HT-29 (cell line): Measurements from ENCODE around the gene HLF. TPM values are rescaled to one million over a fixed set of nuclear protein-coding genes. Genes with fewer than 3 reads are reported as not detected.
"Not testable (repeated sequence)": the region's sequence is repeated elsewhere in the genome, so short reads cannot be mapped to it uniquely, and the experiment has no call there.

ENCODE experiments used
- DNase-seq: peaks from one replicate; pipeline ENCODE4 v3.0.0-alpha.2; 2015; ENCODE audit warnings: low spot score
- total RNA-seq: library from RNA; depleted of rRNA; stranded (reverse); fragments of >200 nt; shearing (Covaris generic); gene quantifications from 2 replicates; pipeline ENCODE4 v1.2.3, GENCODE V29; 2014

HLF gene
- total RNA-seq, 1 experiment from 2014 or later = 0.05 TPM

DNA sequence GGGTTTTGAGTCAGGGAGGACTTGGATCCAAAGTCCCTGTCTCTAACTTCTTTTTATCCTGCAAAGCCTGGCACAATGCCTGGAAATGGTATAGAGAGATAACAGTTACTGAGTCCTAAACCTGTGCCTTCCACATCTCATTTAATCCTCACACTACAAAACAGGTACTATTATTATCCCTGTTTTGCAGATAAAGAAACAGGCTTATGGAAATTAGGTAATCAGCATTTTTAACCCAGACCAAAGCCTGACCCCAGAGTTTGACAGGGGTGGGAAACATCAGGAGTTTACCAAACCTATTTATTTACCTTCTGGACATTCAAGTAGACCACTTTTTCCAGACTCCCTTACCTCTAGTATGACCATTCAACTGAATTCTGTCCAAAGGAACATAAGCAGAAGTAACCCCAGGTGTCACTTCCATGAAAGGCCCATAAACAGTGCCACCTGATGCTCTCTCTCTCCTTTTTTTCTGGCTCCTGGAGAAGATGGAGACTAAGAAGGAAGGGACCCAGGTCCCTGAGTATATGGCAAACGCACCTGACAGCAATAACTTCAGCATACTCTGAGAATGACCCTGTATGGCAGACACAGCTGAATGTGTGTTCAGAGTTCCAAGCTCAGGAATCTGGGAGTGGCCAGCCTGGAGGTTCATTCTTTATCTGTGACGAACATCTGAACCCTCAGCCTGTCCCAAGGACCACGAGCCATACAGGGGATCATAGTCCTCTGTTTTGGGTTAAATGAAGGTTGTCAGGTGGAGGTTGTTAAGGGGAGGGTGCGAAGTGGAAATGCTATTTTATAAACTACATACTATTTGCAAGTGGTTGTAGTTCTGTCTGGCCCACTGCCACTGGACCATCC lies 62.7 kb downstream of the HLF start:
- DNase-seq = peak; percentile 27

DNA sequence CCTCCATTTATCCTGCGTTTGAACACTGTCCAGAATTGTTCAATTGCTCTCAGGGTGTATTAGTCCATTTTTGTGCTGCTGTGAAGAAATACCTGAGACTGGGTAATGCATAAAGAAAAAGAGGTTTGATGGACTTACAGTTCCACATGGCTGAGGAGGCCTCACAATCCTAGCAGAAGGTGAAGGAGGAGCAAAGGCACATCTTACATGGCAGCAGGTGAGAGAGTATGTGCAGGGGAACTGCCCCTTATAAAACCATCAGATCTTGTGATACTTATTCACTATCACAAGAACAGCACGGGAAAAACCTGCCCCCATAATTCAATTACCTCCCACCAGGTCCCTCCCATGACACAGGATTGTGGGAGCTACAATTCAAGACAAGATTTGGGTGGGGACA lies 63.8 kb downstream of the HLF start:
- DNase-seq = not testable (repeated sequence)

DNA sequence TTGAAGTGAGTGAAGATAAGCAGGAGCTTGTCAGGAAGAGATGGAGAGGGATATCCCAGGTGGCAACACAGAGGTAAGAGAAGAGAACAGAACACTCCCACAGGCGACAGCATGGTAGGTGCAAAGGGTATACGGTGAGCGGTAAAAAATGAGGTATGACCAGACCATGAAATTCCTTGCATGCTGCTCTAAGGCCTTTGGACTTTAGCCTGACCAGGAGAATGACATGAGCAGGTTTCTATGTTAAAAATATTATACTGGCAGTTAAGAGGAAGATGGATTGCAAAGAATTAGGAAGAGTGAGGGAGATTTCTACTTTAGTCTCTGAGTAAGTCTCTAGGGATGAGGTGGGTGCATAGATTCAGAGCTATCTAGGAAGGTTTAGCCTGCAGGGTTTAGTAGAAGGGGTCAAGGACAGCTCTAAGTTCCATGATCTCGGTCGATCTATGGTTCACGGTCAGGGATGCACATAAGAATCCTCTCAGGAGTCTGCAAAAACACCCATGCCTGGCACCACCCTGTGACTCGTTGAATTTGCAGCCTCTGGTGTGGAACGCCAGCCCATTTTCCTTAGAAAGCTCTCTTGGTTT lies 65.7 kb downstream of the HLF start:
- no peak for DNase-seq

DNA sequence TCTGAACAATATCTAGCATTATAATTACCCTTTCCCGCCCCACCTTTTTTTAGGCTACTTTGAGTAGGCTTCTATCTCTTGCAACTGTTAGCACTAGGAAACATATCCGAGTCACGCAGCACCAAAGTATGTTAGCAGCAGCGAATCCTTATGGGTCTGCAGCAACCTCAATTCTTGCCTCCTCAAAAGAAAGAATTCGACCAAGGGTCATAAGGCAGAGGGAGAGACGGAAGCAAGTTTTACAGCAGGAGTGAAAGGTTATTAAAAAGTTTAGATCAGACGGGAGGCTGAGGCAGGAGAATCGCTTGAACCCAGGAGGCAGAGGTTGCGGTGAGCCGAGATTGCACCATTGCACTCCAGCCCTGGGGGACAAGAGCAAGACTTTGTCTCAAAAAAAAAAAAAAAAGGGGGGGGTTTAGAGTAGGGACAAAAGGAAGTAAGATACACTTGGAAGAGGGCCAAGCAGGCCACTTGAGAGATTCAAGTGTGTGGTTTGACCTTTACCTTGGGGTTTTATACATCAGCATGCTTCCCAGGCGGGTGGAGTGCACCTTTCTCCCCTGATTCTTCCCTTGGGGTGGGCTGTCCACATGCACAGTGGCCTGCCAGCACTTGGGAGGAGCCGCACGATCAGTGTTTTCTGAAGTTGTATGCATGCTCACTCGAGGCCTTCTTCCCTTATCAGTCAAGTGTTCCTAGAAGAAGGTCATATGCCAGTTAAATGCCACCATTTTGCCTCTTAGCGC lies 67.7 kb downstream of the HLF start:
- DNase-seq = peak; percentile 83

DNA sequence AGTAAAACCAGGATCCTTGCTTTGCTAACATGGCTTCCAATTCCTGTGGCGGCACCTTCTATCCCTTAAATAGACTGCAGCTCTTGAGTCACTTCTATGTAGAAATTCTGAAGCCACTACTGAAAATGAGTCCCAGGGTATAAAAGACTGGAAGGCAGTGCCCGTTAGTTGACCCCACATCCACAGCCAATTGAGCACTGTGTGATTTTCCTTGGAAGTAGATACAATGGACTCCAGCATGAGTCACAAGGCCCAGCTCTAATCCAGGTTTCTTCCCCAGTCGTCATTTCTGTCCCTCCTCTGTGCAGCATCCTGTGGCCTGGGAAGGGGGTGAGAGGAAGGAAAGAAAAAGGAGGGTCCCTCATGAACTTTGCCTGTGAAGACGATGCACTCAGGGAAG lies 69.5 kb downstream of the HLF start:
- no peak for DNase-seq

DNA sequence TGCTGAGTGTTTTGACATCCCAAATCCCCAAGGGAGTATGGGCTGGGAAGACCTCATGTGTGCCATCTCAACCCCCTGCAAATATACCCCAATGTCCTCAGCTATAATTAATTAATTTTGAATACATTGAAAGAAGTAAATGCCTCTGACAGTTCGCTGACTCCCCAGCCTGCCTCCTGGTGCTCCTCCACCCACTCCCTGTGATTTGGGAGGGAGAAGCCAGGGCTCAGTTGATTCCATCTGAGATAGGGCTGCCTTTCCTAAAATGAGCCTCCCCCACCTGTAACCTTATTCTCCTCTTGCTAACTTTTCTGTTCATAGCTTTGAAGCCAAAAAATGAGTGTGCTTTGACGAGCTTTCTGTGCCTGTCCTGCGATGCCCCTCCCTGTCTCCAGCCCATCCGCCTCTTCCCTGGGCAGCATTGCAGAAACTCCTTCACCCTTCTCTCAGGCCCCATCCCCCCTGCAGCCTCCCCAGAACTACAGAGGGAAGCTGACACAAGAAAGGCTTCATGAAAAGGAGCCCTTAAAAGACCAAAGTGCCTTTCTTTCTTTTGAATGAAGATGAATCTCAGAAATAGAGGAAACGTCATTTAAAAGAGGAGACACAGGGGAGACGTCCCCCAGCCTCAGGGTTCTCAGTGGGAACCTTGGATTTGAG lies 70.3 kb downstream of the HLF start:
- DNase-seq = no peak

DNA sequence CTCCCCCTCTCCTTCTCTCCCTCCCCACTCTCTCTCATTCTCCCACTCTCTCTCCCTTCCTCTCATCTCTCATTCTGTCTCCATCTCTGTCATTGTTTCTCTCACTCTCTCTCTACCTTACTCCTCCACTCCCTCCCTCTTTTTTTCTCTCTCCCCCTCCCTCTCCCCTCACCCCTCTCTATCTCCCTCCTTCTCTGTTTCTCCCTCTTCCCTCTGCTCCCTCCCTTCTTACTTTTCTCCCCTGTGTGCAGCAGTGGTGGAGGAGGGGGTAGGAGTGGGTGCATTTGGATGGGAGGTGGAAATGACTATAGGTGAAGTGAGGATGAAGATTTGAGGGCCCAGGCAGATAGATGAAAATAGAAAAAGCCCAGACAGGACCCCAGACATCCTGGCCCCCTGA lies 70.9 kb downstream of the HLF start:
- no peak for DNase-seq

DNA sequence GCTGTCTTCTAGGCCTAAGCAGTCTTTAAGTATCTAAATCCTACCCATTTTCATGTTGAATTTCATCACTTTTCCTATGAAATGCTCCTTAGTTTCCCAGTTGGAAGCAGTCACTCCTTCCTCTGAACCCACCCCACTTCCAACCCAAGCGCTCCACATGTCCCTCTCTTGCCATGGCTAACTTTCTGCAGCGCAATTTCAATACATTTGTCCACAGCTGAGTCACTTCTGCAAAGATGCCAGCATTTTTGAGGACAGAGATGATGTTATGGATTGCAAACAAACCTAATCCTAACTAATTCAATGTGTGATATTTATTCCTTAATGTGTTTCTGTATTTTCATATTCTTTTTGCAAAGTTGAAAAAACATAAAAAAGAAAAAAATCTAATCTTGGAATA lies 71.7 kb downstream of the HLF start:
- no peak for DNase-seq

DNA sequence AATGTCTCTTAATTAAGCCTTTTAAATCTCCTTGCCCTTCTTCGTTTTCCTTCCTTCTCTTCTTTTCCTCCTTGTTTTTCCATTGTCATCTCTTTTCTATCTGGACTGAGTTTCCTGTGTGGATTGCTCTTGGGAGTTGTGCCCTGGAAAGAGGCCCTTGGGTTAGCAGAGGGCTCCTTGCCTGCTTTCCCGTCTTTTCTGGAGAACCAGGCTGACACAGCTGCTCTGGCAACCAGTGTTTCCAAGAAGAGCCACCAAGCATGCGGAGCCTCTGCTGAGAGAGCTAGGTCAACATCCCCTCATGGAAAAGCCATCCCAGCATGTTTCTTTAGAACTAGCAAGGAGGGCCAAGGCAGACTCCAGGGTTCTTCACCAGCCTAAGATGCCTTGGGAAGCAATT lies 75.4 kb downstream of the HLF start:
- DNase-seq = no peak

DNA sequence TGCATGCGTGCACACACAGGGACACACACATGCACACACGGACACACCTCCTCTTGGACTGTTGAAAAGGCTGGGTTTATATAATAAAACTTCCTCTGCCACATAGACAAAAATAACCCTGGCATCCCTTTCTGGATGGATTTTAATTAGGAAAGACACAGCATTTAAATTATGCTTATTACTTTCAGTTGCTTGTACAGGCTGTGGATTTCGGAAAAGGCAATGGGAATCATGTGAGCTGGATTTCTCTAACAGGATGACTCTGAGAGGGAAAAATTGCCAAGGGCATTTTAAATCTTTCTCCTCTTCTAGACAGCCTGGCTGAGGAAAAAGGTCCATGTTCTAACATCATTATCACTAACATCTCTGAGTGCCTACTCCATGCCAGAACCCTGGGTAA lies 75.9 kb downstream of the HLF start:
- DNase-seq = no peak

DNA sequence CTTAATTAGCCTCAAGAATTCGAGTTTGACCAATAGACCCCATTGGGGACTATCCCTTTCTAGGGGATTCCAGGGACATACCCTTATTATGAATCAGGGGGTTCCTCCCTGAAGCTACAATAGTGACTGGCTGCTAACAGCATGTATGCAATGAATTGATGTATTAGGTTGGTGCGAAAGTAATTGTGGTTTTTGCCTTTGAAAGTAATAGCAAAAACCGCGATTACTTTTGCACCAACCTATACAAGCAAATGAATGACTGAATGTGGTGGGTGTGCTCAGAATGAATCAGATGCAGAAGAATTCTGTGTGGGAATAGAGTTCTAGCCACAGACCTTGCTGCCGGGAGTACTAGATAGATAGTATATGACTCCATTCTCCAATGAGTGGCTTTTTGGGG lies 76.7 kb downstream of the HLF start:
- DNase-seq = no peak

DNA sequence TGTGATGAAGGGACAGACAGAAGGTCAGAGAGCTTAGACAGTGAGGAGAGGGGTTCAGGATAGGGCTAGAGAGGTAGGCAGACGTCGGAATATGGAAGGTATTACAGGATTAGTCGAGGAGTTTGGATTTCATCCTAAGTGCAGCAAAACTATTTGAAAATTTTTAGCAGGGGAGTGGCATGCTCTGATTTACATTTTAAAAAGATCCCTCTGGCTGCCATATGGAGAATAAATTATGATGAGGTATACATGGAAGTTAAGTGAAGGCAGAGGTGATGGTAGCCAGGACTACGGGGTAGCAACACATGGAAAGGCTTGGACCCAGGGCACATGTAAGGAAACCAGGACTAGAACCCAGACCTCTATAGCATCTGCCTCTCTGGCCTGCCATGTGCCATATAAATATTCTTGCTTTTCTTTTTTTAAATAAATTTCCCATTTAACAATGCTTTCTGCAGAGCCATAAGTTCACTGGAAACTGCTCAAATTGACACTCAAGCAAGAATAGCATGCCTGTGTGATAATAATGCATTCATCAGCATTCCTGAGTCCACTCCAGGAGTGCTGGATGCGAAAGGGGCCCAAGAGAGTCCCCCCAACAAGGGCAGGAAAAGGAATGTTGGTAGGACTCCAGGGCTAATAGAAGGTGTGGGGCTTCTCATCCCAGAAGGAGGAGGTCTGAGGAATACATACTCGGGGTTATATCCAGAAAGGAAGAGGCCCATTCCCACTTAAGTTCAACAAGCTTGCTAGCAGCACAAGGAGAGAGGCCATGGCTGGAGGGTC lies 78.2 kb downstream of the HLF start:
- no peak for DNase-seq

DNA sequence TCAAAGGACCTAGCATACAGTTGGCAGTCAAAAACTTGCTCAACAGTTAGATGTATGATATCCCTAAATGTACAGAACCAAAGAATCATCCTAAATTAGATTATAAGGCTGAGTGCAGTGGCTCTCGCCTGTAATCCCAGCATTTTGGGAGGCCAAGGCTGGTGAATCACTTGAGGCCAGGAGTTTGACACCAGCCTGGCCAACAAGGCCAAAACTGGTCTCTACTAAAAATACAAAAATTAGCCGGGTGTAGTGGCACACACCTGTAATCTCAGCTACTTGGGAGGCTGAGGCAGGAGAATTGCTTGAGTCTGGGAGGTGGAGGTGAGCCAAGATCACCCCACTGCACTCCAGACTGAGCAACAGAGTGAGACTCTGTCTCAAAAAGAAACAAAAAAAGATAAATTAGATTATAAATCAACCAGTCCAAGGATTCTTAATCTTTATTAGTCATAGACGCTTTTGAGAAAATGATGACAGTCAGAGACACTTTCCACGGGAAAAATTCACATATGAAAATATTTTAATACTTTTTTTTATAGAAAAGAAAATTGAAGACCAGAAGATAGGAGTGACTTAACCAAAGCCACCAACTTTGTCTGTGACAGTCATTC lies 79.2 kb downstream of the HLF start:
- DNase-seq = no peak

DNA sequence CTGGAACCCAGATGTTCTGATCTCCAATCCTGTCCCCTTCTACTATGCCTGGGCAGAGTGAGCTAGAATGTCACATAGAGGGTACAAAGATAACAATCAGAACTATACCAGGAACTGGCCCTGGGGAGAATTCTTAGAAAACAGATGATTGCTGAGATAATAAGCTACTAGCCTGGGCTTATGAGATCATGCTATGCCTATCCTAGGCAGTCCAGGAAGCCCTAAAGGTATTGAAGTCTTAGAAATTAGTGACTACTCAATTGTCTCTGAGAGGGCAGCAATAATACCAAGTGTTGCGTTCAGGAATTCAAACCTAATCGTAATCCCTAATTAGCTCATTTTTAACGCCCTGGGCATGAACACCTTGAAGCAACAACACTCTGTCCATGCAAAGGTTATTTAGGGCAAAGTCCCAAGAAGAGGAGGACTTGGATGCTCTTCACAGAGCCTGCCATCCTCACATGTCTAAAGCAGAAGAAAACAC lies 79.8 kb downstream of the HLF start:
- no peak for DNase-seq

DNA sequence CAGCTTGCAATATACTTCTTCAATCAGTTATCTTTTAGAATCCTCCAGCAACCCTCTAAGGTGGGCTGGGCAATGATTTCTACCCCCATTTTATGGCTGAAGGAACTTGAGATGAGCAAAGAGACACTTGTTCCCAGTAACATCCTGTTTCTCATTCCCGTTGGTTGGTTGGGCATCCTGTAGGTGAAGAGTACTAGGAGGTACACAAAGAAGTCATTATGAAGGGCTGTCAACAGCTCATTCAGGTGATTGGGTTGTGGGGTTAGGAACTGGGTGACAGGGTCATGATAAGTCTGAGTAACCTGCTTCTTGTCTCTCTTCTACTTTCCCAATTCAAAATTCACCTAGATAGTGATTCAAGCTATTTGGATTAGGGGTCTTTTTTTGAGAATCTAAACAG lies 80.4 kb downstream of the HLF start:
- DNase-seq = no peak

DNA sequence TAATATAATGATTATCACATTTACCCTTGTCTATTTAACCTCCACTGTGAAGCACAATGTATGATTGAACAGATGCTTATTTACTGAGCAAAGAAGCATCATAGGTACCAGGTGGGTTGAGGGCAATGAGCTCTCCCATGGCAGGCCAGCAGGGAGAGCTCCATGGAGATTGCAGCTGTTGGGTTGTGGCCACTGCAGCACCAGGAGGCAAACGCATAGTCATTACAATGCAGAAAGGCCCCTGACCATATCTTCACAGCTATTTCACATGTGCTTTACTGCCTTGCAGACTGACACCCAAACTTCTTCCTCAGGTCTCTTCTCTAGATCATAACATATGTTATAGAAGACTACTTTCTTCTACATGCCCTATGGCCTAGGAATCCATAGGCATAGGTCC lies 81.9 kb downstream of the HLF start:
- DNase-seq = no peak

DNA sequence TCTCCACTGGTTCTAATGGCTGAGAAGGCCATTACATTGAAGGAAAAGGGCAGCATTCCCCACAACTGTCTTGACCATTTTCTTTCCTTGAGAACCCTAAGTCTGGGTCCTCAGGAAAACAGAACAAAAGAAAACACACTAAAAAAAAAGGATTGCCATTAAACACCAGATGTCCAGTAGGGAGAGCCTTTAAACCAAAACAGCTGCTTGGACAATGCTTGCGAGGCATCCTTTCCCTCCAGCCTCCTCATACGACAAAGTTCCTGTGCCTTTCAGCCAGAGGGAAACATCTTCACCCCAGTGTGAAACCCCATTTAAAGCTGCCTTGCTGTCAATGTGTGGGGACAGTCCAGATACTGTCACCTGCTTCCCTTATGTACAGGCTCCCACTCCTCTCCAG lies 82.6 kb downstream of the HLF start:
- DNase-seq = no peak

DNA sequence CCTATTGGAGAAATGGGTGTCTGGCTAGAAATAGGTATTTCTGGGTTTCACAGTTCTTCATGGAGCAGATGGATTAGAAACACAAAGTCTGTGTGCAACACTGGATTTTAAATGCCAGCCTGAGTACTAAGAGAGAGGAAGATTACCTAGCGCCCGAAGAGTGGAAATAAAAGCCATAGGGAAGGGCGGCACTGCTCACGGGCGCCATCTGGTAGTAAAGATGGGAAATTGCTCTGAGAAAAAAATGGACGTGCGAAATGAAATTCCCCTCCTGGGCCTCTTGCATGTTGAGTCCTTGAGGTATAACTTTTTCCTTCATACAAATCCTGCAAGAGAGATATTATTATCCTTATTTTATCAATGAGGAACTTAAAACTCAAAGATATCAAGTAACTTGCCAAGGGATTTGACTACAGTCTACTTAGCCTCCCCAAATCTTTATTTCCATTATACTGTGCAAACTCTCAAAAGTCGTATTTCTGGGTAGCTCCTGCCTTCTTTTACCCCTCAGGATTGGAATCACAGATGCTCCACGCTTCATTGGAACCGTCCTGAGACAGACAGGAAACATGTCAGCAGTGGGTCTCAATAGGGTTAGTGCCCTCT lies 84.1 kb downstream of the HLF start:
- DNase-seq = peak; percentile 81

DNA sequence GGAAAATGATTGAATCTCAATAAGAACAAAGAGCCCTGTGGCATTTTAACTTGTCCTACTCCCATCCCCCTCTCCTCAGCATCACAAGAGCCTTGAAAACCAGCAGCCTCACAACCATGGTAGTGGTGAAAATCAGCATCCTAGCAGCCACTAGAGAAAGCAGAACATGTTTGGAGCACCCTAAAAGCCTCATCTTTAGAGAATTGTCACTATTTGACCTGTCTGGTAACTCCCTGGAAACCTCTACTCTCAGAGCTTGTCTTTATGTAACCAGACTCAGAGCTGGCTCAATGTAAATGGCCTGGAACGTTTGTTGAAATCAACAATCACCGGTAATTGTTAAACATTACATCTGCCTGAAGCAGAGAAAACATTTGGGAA lies 86.1 kb downstream of the HLF start:
- no peak for DNase-seq

DNA sequence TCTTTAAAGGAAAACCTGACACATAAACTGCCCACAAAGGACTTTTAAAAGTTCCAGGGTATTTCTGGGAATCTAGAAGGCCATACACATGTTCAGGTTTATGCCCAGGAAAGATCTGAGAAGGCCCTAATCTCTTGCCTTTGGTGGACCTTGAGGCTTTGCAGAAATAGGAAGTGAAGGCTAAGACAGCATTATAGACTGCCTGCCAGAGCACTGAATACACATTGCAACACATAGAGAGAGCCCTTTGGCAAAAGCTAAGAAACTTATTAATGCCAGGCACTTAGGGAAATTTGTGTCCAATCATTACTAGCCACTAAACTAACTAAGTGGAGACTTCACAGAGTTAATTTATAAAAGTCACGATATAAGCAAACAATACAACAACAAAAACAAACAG lies 86.5 kb downstream of the HLF start:
- DNase-seq = no peak
